HL-60/S4 (cell line): ENCODE results near the gene HAO2.
"Not testable (repeated sequence)": the region's sequence is repeated elsewhere in the genome, so short reads cannot be mapped to it uniquely, and the experiment has no call there.

ENCODE experiments used
- in situ Hi-C: fragments of 300-500 bp; cut with MboI; formaldehyde crosslinking; loops from 2 replicates; pipeline ENCODE4 v1.14.3; 2022; ENCODE audit warnings: low sequenced_read_pairs

HAO2 gene

DNA sequence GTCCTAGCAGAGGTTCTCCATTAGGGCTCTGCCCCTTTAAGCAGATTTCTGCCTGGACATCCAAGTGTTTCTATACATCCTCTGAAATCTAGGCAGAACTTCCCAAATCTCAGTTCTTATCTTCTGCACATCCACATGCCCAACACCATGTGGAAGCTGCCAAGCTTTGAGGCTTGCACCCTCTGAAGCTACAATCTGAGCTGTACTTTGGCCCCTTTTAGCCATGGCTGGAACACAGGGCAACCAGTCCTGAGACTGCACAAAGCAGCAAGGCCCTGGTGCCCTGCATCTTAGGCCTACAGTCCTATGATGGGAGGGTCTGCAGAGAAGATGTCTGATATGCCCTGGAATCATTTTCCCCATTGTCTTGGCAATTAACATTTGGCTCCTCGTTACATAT is 8.0 kb downstream of the HAO2 start:
- in situ Hi-C loops, result no loop called here

GRCh38 chr1:119377594-119377993 is 9.0 kb downstream of the HAO2 start:
- in situ Hi-C loops, result not testable (repeated sequence)

GRCh38 chr1:119379117-119379516 is 10.5 kb downstream of the HAO2 start:
- in situ Hi-C loops, result no loop called here

DNA sequence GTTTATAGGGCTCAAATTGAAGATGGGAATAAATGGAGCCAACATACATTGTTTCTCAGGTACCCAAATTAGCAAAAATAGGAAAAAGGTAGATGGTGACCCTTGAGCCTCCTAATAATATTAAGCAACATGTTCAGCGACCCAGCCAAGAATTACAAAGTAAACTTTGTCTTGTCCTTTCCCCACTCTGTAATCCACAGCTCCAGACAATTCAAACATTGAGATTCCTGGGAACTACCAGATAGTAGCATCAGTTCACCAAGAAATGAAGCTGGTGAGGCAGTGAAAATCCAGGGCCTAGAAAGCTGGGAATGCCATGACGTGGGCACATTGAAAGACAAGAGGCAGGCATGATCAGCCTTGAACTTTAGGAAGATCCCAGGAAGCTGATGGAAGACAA is 11.7 kb downstream of the HAO2 start:
- in situ Hi-C loops, result no loop called here

DNA sequence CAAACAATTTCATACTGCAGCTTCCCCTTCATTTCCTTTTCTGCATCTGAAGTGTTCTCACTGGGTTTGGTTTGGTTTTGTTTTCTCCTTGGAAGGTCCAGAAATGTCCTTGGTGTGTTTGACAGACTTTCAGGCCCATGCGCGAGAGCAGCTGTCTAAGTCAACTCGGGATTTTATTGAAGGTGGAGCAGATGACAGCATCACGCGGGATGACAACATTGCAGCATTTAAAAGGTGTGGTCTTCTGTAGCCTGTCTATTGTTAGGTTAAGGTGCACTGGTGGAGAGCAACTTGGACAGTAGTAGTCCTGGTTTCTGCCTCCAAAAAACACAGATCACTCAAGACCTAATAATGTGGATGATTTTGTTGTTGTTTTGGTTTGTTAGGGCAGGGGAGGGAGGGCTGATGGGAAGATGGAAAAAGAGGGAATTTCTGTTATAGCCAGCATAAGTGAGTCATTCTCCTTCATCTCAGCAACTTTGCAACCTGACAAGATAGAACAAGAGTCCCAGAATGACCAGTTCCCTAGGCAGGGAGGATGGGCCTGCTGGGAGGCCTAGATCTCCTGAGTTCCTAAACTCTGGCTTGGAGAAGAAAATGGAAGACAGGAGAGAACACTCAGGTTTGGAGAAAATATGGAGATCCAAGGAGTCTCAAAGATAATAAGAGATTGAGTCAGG is 12.5 kb downstream of the HAO2 start:
- in situ Hi-C loops, result no loop called here

GRCh38 chr1:119384591-119384990 is 16.0 kb downstream of the HAO2 start:
- in situ Hi-C loops, result no loop called here

GRCh38 chr1:119385650-119386049 is 17.1 kb downstream of the HAO2 start:
- in situ Hi-C loops, result no loop called here

- in situ Hi-C loops, result no loop called here
Measured at GRCh38 chr1:119387858-119388257, 19.3 kb downstream of the HAO2 start.

DNA sequence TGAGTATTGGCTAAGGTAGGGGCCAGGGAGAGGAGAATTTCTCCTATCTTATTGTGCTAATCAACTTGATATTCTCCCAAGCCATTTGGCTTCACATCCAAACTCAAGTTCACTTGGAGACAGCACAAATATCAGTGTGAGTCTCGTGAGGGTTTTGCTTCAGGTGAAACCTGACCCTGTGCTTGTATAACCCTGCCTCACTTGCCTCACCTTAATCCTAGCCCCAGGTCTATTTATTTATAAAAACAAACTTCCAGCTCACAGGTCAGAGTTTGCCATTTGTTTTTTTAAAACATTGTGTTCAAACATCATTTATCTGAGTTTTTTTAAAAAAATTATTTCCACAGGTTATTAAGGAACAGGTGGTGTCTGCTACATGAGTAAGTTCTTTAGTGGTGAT is 19.9 kb downstream of the HAO2 start:
- in situ Hi-C loops, result no loop called here

GRCh38 chr1:119390526-119390925 is 21.9 kb downstream of the HAO2 start:
- in situ Hi-C loops, result no loop called here

DNA sequence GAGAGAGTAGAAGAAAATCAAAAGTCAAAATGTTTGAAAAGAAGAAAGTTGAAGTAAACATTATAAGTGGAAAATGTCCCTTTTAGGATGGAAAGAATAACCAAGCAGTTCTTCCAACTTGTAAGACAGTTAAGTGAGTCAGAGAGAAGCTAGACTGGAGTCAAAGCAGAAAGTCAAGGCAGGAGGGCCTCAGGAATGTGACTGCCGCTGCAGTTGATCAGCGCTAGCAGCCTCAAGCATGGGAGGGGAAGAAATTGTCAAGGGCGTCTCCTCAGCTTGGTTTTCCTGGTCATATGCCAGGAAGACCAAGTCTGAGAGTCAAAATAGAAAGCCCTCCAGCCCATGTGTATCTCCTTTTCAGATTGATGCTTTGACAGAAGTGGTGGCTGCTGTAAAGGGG is 23.2 kb downstream of the HAO2 start:
- in situ Hi-C loops, result no loop called here

GRCh38 chr1:119394085-119394484 is 25.5 kb downstream of the HAO2 start:
- in situ Hi-C loops, result no loop called here

DNA sequence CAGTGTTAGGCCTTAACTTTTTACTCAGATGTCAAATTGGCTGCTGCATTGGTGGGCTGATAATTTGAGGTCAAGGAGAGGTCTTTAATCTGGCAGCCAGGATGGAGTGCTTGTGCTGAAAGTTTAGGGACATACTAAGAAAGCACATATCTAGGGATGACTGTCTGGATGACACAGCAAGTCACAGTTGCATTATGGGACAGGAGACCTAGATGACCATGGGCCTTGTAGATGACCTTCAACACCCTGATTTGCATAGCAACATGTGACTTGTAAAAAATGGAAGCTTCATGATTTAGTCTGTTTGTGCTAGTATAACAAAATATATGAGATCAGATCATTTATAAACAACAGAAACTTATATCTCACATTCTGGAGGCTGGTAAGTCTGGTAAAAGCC is 28.4 kb downstream of the HAO2 start:
- in situ Hi-C loops, result no loop called here

DNA sequence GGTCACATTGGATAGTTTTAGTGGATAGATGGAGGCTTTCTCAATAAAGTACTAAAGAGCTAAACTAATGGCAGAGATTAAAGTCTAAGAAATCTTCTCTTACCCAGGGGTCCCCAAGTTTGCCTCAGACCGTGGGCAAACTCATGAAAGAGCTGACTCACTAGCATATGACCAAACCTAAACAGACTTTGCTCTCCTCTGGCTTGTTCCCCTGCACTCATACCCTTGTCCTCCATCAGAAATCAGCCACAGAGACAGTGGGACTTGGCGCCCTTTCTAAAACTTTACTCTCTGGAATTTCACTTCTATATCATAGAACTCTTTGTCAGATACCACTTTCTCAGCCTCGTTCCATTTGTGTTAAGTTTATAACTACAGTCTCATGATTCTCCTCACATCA is 29.4 kb downstream of the HAO2 start:
- in situ Hi-C loops, result no loop called here

DNA sequence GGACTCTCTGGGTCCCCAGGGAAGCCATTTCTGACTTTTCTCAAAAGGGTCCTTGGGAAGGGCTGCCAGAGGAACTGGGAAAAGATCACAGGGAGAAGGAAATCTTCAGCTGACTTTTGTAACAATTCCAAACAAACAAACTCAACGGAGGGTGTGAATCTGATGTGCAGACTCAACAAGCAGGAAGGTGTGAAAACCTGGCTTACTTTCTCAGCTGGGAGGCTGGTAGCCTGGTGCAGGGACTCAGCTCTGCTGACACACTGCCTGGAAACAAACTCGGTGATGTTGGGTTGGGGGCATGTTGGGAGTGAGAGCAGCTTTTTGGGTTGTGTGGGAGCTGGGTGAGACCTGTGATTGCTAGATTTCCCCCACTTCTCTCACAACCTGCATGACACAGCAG is 36.2 kb downstream of the HAO2 start:
- in situ Hi-C loops, result no loop called here

GRCh38 chr1:119409731-119410130 is 41.1 kb downstream of the HAO2 start:
- in situ Hi-C loops, result no loop called here

DNA sequence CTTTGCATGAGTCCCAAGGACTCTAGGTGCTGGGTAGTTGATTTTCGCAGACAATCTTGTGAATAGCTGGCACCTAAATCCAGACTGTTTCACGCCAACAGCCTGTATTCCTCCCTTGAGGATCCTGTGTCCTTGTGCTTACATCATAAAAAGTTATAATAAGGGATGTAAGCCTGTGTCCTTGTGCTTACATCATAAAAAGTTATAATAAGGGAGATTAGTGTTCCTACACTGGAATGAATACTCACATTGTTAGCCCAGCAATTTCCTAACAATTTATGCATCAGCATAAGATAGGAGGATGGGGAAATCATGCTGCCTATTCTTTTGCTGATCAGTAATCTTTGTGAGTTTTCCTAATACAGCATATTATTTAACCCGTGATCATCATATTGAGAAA is 42.4 kb downstream of the HAO2 start:
- in situ Hi-C loops, result no loop called here

- in situ Hi-C loops, result no loop called here
Measured at GRCh38 chr1:119414950-119415349, 46.4 kb downstream of the HAO2 start, which contains the start of gene HSD3B2. HSD3B2 (plus strand) TSS chr1:119415150; CDS start chr1:119415420, 270 bp downstream.

DNA sequence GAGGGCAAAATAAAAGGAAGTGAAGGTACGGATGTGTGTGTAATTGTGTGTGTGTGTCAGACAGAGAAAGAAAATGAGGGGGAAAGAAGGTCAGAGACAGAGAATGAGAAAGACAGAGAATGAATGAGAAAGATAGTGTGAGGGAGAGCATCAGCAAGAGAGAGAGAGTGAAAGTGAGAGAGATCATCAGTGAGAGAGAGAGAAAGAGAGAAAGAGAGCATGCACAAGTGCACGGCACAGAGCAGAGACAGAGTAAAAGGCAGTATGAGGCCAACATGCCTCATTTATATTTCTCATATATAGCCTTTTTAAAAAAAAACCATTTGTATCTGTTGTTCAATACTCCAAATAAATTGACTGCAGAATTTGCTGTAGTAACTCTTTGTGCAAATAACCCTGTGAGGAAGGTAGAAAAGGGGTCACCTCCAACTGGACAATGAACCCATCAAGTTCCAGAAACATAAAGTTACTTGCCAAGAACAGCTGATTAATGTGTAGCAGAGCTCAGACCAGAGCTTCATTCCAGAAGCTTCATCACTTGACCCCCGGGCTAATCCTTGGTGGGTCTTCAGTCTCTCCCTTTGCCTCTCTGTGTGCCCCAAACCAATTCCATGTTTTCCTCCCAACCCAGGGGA is 47.5 kb downstream of the HAO2 start:
- in situ Hi-C loops, result no loop called here

- in situ Hi-C loops, result no loop called here
Measured at GRCh38 chr1:119419109-119419508, 50.5 kb downstream of the HAO2 start.

DNA sequence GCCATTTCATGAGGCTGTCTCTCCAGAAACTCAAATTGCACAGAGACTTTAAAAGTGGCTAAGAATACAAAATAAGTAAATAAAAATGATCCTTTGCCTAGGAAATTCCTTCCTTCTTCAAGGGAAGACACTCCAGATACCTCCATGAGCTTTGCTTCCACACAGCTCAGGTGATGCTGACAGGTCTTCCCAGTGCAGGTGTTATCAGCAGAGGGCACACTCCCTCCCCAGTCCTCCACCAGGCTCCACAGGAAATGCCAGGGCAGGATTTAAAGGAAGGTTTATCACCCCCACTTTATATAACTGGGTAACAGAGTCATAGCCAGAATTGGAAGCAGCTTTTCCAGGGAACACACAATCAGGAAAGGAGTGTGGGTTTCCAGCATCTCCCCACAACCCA is 52.1 kb downstream of the HAO2 start:
- in situ Hi-C loops, result no loop called here

DNA sequence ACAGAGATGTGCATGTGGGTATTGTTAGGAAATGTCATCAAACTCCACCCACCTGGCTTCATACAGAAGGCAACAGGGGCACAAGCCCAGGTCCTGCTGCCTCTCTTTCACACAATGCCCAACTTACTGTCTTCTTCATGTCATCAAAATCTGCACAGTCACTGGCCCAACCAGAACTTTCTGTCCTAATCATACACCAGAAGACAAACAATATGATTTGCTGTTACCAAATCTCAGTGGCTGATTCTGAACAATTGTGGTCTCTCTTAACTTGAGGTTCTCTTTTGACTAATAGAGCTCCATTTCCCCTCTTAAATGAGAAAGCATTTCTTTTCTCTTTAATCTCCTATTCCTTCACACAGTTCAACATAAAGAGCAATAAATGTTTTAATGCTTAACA is 54.0 kb downstream of the HAO2 start:
- in situ Hi-C loops, result no loop called here

- in situ Hi-C loops, result no loop called here
Measured at GRCh38 chr1:119428991-119429390, 60.4 kb downstream of the HAO2 start.
